ENCODE results near the gene EML3.
"Not testable (repeated sequence)": the region's sequence is repeated elsewhere in the genome, so short reads cannot be mapped to it uniquely, and the experiment has no call there.

Gene EML3

DNA sequence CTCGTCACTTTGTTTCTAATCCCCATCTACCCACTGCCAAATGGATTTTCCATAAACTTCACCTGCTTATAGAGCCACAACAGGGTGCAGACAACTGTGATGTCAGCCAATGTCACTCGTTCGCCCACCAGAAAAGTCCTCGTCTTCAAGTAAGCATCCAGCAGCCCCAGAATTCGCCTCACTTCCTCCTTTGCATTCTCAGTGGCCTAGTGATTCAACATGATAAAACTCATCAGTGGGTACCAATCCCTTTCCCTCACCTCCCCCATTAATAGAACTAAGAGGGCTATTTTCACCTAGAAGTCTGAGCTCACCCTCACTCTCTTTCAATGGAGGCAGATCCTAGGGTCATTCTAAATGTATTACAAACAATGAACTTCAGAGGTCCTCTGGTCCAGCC, 41.7 kb downstream of the EML3 start:
- DNase-seq: not testable (repeated sequence)

DNA sequence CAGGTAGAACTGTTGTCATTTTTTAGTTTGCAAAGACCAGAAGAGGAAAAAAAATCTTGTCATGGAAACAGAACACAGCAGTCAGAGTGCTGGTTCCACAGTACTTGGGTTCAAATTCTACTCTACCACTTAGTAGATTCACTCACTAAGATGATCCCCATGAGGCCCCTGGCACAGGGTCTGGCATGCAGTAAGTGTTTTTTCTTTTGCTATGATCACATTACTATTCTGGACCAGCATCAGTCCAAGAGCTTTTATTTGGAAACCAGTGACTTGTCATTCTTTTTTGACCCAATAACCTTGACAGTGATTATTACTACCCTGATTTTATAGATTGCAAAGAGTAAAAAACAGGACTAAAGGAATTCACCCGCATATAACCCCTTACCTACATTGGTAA, 43.0 kb downstream of the EML3 start:
- DNase-seq: no peak

DNA sequence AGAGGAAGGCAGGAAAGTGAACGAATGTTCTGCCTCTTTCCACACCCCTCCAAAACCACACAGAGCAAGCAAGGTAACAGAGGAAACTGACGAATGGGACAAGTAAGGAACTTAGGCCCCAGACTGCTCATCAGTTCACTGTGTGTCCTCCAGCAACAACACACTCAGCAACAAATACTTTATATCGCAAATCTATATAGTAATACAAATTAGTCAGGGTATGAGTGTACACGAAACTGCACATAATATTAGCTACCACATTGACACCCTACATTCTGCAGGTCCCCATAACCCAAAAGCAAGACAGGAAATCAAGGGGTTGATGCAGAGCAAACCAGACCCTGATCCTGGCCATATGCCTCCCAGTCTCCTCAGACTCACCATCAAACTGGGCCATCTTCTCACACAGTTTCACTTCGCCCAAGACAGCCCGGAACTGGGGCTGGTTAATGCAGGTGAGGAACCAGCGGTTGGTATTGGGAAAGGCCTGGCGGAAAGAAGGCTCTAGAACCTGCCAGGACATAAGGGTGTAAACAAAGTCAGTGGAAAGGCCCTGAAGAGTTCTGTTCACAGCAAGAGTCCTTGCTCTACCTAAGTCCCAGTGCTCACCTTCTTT, 45.4 kb downstream of the EML3 start:
- DNase-seq: no peak

DNA sequence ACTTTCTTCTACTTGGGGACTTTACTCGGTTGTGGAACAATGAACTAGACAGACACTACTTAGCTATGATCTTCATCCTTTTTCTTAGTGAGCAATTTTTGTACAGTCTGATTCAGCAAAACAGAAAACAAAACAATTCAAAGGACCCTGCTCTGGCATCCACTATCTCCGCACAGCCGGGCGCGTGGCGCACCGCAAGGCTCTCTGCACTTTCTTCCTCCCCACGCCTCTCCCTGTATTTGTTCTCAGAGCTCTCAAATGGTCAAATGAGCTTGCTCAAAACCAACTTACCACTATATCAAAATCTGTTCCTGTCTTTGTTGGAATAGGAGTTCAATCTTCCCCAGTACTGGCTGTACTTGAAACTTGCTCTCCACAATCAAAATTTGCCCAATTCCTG, 46.3 kb downstream of the EML3 start:
- no peak for DNase-seq

DNA sequence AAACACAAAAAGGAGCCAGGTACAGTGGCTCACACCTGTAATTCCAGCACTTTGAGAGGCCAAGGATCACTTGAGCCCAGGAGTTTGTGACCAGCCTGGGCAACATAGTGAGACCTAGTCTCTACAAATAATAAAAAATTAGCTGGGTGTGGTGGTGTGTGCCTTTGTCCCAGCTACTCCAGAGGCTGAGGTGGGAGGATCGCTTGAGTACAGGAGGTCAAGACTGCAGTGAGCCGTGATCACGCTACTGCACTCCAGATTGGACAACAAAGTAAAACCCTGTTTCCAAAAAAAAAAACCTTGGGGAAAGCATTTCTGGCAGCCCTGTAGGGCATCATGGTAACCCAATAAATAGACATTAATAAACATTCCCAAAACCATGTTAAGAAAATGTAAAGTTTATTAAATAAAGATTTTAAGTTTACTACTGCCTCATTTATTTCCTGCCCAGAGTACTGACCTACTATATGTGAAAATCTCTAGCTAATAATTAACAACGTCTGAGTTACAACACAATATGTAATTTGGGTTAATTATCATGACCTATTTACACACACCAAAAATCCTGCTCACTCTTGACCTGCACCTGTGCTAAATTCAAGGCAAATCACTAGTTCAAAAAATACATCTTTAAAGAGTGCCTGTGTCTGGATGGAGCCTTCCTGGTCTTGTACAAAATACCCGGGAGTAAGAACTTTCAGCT, 47.3 kb downstream of the EML3 start:
- DNase-seq: no peak

DNA sequence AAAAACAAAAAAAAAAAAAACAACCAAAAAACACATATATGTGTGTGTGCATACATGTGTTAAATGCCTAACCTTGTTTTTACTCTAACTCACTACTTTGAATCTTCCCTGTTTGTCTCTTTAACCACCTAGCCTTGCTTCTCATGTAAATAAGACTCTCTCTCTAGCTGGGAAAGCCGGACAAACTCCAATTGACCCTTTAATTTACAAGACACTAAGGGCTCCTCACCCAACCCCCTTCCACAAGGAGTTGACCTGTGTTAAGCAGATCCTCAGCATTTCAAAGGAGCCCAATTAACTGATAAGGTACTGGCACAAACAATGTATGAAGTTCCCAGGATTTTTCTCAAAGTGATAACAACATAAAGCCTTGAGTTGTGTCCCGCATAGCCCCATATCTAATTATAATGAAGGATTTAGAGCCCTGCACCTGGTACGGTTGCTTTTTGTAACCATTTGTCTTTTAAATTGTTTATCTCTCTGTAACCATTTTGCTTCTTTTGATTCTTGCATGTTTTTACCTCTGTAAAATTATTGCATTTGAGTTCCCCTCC, 50.8 kb downstream of the EML3 start:
- not testable (repeated sequence) for DNase-seq

DNA sequence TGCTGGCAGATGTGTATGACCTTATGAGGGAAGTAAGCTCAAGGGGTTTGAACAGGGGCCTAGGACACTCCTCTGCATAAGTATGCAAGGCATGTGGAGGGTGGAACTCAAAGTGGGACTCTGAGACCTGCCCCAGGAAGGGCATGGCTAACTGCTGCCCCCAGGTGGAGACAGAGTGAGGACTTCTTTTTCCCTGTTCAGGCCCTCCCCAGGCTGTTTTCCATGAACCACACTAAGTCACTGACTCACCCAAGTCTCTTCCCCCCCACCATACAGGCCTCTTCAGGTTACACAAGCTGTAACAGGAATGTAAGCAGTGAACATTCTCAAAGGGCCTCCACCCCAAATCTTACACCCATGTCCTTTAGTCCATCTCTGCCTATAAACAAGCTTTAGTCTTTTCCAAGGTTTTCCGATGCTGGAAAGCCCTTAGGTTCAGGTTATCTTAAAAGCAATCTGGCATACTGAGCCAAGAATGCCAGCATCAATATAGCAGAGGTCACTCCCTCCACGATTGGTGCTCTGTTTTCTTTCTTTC, 51.9 kb downstream of the EML3 start:
- DNase-seq: no peak

DNA sequence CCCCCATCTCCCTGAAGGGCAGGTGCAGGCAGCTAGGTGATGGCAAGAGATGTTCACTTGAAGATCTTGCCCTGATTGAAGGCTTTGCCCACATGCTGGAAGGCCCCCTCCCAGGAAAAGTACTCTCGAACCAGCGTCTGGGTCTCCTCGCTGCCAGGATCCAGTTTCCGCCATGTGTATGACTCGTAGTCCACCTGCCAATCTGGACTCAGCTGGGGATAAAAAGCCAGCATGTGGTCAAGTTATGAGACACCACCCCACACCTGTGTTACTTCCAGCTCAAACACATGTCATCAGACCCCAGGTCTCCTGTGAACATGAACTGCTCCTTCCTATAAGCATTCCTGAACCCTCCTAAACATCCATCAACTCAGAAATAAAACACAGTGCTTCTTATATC, 52.9 kb downstream of the EML3 start:
- not testable (repeated sequence) for DNase-seq

DNA sequence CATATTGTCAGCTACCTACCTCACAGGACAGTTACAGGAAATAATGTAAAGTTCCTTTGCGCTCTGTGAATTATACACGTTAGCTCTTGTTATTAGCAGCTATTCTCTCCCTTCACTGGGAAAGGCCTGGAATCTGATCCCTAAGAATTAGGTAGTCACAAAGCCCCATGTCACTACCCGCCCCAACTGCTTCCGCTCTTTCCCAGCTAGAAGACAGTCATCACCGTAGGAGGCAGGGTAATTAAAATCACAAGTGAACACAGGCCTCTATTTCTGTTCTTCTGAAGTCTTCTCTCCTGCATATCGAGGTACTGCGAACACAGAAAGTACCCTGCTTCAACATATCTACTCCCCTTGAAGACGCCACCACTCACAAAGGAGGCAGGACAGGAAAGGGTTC, 53.4 kb downstream of the EML3 start:
- no peak for DNase-seq

DNA sequence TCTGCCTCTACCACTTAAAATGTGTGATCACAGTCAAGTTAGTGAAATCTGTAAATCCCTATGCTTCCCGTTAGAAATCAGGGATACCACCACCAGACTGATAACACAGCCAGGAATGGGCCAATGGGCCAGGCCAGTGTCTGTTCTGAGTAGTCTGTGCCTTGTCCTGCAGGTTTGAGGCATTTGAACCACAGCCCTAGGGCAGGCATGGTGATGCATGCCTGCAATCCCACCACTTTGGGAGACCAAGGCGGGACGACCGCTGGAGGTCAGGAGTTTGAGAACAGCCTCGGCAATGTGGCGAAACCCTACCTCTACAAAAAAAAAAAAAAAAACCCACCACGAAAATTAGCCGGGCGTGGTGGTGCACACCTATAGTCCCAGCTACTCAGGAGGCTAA, 53.9 kb downstream of the EML3 start:
- no peak for DNase-seq

DNA sequence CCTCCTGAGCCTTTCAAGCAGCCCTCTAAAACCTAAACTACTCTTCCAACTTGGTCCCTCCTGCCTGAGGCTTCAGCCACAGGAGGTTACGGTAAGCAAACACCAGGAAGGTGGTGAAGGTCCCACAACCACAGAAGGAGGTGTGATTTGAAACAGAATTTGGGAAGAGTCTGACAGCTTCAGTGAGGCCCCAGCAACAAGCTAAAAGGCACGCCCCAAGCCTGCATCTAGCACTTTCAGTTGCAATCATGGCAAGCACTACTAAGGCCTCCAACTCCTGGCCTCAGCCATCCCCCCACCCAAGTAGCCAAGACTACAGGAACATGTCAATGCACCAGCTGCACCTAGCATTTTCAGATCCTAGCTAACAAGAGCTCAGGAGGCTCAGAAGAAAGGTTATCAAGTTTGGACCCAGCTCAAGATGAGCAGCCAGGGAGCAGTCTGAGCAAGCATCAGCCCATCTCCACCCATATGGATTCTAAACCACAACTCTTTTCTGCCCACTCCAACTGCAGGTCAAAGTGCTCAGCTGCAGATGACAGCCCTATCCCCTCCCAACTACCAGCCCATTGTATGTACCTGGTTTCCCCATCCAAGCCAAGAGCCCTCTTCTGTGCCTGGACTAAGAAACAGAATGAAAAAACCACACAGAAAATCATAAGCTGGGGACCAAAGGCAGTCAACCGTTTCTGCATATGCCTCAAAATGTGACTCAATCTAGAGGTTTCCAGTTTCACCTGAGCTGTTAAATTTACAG, 55.5 kb downstream of the EML3 start:
- no peak for DNase-seq

DNA sequence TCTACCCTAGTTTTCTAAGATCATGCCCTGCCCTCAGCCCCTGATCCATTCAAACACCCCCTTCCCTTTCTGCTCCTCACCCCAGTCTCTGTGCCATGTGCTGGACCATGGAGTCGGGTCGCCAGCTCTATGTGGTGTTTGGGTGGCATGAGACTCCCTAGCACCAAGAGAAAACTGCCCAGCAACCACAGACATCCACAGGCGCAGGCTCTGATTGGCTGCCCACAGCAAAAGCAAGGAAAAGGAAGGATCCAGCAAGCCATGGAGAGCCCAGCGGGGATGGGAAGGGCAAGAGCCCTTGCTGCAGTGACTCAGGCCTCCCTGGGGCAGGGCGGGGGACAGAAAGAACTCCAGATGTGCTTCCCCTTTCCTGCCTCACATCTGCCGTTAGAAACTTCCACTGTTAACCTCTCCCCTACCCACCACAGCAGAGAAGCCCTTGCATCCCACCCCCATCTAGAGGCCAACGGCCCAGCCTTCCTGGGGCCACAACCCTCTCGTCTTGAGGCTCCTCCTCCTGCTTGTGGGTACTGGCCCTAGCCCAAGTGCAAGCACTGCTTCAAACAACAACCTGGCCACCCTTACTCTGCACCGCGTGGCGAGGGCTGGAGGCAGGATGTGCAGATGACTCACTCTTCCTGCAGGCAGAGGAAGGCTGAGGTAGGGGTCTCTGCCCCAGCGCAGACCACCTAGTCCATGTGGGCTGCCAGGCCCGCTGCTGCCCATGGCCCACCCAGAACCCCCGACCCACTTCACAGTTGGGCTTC, 56.3 kb downstream of the EML3 start:
- peak; percentile 51 for DNase-seq

DNA sequence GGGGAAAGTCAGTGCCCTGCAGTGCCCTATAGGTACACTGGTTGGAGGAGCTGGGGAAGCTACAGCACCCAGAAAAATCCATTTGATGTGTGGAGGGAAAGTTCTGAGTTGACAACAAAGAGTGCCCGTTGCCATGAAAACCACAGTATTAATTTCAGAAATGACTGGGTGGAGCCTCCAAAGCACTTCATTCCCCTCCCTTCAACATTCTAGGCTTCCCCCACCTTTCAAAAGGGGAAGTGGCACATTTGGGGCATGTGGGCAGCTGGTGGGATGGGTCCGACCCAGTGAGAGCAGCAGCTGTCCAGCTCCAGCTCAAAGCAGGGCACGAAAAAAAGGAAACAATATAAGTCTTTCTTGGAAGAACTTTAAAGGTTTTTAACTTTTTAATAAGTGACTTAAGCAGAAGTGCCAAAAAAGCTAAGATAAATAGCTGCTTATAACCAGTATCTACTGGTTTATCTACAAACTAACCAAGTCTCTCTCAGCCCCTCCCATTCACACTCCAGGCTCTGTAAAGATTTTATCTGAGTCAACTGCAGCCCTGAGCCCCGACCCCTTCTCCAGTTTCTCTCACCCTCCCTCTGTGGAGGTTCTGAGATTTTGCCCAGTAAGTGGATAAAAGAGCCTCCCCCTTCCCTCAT, 57.0 kb downstream of the EML3 start:
- no peak for DNase-seq

DNA sequence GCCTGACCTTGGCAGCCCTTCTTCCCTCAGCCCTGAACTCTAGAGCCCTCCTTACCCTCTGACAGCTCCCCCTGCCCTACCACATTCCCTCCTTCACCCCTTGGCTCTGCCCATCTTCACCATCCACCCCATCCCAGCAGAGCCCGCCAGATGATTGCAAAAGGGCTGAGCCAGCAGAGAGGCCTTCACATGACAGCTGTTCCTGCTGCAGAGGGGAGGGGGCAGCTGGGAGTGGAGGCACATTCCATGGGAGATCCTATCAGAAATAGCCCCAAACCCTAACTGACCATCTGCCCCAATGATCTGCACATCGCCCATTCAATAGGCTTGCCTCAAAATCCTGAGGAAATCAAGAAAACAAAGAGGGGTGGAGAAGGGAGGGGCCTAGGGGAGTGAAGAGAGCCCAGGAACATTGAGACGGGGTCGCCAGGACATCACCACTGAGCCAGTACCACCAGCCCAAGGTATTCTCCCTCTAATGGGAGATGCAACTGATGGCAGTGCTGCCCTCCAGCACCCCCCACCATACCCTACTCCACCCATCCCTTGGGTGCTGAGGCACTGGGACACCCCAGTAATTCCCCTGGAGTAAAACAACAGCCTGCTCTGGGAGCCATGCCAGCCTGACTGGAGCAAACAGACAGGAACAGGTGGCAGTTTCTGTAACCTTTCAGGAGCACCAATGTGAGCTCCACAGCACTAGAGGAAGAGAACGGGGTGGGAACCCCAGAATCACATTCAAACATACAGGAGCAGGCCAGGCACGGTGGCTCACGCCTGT, 58.0 kb downstream of the EML3 start:
- no peak for DNase-seq

DNA sequence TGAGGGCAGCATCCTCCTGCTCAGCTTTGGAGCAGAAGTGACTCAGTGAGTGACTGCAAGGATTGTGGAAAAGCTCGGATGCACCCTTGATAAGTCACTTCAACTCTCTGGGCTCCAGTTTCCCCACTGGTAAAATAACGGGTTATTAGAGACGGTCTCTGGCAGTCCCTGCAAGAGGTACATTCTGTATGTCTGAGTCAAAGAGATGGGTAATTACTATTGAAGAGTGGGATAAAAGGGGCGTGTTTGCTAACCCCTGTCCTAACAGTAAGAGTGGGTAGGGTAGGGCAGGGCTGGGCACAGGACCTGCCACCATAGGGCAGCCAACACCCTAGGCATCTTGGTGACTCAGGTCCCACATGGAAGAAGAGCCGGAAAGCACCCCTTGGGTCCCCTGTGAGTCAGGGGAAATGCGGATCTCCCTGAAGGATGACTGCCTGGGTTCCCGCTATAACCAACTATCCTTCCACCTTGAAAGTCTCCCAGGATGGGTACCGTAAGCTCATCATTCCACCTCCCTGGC, 58.7 kb downstream of the EML3 start:
- no peak for DNase-seq

DNA sequence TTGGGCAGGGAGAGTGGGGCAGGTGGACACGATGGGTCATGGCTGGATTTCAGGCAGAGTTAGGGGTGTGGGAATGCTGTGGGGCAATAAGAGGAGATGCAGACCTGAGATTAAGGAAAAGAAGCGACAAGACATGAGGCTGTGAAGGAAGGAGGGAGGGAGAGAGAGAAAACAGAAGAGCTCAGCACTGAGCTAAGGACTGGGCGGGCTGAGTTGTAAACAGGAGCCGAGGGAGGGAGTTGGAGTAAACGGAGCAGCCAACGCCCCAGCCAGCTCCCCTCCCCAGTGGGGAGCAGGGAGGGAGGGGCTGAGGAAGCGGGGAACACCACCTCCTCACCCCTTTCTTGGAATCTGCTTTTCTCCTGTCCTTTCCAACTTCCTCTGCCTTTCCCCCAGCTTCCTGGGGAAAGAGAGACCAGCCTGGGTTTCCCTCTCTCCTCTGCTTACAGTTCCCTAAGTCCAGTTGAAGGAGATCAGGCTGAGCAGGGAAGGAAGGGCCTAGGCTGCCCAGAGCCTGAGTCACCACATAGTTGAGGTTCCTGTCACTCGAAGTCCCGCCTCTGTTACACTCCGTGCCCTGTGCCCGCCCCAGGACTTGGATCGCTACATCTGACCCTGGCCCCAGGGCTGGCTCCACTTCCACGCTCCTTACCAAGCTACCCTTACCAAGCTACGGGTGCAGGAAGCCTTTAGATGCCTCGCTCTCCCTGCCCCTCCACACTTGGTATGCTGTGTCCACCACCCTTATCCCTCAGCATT, 59.3 kb downstream of the EML3 start:
- DNase-seq: no peak

DNA sequence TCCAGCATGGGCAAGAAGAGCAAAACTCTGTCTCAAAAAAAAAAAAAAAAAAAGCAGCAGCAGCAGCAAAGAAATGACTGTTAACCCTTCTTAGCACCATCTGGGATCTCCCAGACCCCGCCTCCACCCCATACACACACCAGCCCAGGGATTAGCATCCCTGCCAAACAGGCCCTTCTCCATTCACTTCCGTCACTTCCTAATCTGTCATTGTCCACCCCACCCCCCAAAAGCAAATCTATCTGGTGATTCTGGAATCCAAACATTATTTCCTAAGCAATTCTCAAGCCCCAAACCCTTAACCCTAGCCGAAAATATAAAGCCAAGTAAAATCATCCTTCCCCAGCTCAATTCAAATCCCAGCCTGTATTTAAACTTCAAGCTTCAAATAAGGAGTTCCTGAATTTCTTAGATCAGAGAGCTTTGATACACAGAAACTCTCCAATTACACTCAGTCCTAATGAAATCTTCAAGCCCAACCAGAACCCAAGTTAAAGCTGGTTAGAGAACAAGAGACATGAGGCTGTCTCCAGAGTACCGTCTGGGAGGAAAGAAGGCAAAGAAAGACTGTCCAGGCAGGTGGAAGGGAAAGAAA, 60.0 kb downstream of the EML3 start:
- peak; percentile 39 for DNase-seq

Measured in NCI-H446 treated with DMSO at 0.1 percent for 48 hours (cell line).